ENCODE results near the gene ZNF546. TPM values are rescaled to one million over a fixed set of nuclear protein-coding genes. Genes with fewer than 3 reads are reported as not detected.

The ZNF546 gene
- total and polyA plus RNA-seq, 12 donors, result 0.72 to 13.5 (median 7.6) TPM

GRCh38 chr19:39971380-39972035 is 25.4 kb upstream of the ZNF546 start:
- ATAC-seq (peak in 5 of 8 donors; percentile 0 to 7 (median 1)), DNase-seq (no peak)
- peak overlapping the region; percentile 53 to 96 (median 92) for H3K27ac ChIP-seq
- intact Hi-C loops (cut with DNase I), result loop anchor here in 6 of 10 donors (2.0 to 5.0 kb wide), 5 partner anchors 23 to 179 kb away; partner anchors contain the start of genes ZNF546 (in 4 of the 6) and FBL (in 1 of the 6)
- TF ChIP-seq CTCF (IDR thresholded peaks at IDR 0.05), result no peak
- H3K36me3 ChIP-seq, result peaks cover 0 to 46% (median 27%) of the 10 kb centered on the region in 9 donors
- WGBS, 2 donors, result 1 to 3% methylated on average over 21 of the region's 21 CpGs
- H3K9me3 ChIP-seq, result no peaks in the 10 kb centered on the region
- H3K4me1 ChIP-seq, result peaks cover 8 to 33% (median 16%) of the 10 kb centered on the region in 9 donors
- H3K4me3 ChIP-seq, result peak overlapping the region; percentile 69 to 90 (median 82)
- peaks cover 0 to 8% (median 0%) of the 10 kb centered on the region in 7 donors for H3K27me3 ChIP-seq

- Histone ChIP-seq H3K27me3 (no peaks in the 10 kb centered on the region), H3K4me1 (peaks cover 8 to 30% (median 16%) of the 10 kb centered on the region in 9 donors), H3K4me3 (no peak overlapping the region), H3K9me3 (no peaks in the 10 kb centered on the region), H3K36me3 (peaks cover 0 to 76% (median 45%) of the 10 kb centered on the region in 9 donors), H3K27ac (no peak overlapping the region)
- ATAC-seq (no peak), DNase-seq (no peak)
- intact Hi-C loops (cut with DNase I), result loop anchor here in 3 of 10 donors (5.0 kb wide), 2 partner anchors 127 to 182 kb away; partner anchors contain the start of gene FBL (in 1 of the 3)
- 93 to 95% methylated on average over 24 of the region's 24 CpGs for WGBS, 2 donors
- no peak for TF ChIP-seq CTCF (IDR thresholded peaks at IDR 0.05)
These were observed 22.3 kb upstream of the ZNF546 start for GRCh38 chr19:39974377-39975155.

- WGBS, 2 donors, result 97 to 100% methylated on average over 1 of the region's 1 CpG
- Histone ChIP-seq H3K27me3 (no peaks in the 10 kb centered on the region), H3K4me1 (peaks cover 0 to 11% (median 5%) of the 10 kb centered on the region in 9 donors), H3K36me3 (peaks cover 0 to 65% (median 35%) of the 10 kb centered on the region in 9 donors), H3K9me3 (peaks cover 0 to 49% (median 19%) of the 10 kb centered on the region in 11 donors), H3K4me3 (no peak overlapping the region), H3K27ac (no peak overlapping the region)
- intact Hi-C loops (cut with DNase I), result no loop called here
- DNase-seq (no peak), ATAC-seq (no peak)
- TF ChIP-seq CTCF (IDR thresholded peaks at IDR 0.05), result no peak
These were observed 14.0 kb upstream of the ZNF546 start for GRCh38 chr19:39982883-39983282.

- ATAC-seq (no peak), DNase-seq (no peak)
- H3K4me3 ChIP-seq, result no peak overlapping the region
- H3K36me3 ChIP-seq, result peaks cover 0 to 56% (median 27%) of the 10 kb centered on the region in 9 donors
- H3K9me3 ChIP-seq, result peaks cover 0 to 55% (median 19%) of the 10 kb centered on the region in 11 donors
- H3K27me3 ChIP-seq, result no peaks in the 10 kb centered on the region
- H3K27ac ChIP-seq, result no peak overlapping the region
- H3K4me1 ChIP-seq, result peaks cover 0 to 11% (median 5%) of the 10 kb centered on the region in 9 donors
- no peak for TF ChIP-seq CTCF (IDR thresholded peaks at IDR 0.05)
- intact Hi-C loops (cut with DNase I), result no loop called here
- WGBS, 2 donors, result 88 to 95% methylated on average over 5 of the region's 5 CpGs
These were observed 13.1 kb upstream of the ZNF546 start for GRCh38 chr19:39983695-39984300.
